Measurements from ENCODE around the gene PPP2R3C. TPM values are rescaled to one million over a fixed set of nuclear protein-coding genes. Genes with fewer than 3 reads are reported as not detected.

PPP2R3C gene
- 10 to 100 TPM; 15.1 to 31.0 (median 24.9) TPM for total RNA-seq

DNA sequence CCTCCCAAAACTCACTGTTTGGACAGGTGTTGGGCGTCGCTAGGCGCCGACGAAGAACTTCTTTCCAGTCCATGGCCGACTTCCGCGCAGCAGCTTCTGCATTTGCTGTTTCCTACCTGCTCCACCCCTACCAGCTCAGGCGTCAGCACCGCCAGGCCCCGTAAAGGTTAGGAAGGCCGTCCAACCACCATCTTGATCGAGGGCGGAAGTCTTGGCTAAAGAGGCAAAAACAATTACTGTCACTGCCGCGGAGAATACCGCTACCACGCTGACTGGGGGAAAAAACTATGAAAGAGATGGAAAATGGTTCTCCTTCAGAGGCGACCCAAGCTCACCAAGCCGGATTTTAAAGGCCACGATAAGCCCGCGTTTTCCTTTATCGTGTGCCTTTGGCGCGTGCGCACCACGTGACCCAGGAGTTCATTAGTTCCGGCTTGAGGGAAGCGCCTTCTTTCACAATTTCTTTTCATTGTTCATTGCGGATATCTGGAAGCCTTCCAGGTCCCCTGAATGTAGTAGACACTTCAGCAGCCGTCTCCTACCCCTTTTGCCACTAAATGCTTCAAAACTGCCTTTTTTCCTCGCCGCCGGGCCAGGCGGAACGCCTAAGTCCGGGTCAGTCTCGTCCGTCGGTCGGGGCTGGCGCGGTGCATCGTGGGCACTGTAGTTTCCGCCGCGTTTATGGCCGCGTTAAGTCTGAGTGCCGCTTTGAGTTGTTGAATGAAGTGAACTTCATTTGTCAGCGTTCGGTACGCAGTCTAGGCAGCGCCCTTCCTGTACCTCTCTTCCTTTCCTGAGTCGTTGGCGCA lies at the start of gene PPP2R3C, which contains the start of gene PRORP:
PPP2R3C (minus strand) TSS at position 104 of the 809 bp plus-strand sequence; CDS start at position 73, 31 bp downstream.
PRORP (plus strand) TSS at position 666 of the 809 bp plus-strand sequence. CDS start 694 bp downstream, outside the sequence.
- intact Hi-C loops (cut with DNase I): loop anchor here (5.0 kb wide), 2 partner anchors 80 to 140 kb away; partner anchors contain the start of gene SRP54
- peak within 1 kb of the TSS; percentile 90 to 97 (median 97) for H3K27ac ChIP-seq
- peaks cover 6 to 24% of the 10 kb centered on the region in 2 donors for H3K4me1 ChIP-seq
- peak; percentile 97 to 98 for DNase-seq
- TF ChIP-seq POLR2A (IDR thresholded peaks at IDR 0.05): peak in 1 of 2 donors; percentile 70
- TF ChIP-seq, protein P1, sequence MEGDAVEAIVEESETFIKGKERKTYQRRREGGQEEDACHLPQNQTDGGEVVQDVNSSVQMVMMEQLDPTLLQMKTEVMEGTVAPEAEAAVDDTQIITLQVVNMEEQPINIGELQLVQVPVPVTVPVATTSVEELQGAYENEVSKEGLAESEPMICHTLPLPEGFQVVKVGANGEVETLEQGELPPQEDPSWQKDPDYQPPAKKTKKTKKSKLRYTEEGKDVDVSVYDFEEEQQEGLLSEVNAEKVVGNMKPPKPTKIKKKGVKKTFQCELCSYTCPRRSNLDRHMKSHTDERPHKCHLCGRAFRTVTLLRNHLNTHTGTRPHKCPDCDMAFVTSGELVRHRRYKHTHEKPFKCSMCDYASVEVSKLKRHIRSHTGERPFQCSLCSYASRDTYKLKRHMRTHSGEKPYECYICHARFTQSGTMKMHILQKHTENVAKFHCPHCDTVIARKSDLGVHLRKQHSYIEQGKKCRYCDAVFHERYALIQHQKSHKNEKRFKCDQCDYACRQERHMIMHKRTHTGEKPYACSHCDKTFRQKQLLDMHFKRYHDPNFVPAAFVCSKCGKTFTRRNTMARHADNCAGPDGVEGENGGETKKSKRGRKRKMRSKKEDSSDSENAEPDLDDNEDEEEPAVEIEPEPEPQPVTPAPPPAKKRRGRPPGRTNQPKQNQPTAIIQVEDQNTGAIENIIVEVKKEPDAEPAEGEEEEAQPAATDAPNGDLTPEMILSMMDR (IDR thresholded peaks at IDR 0.05): no peak
- H3K9me3 ChIP-seq: no peaks in the 10 kb centered on the region
- 0 to 1% methylated on average over 56 to 57 of the region's 57 CpGs for WGBS, 2 donors
- H3K36me3 ChIP-seq: no peaks in the 10 kb centered on the region
- H3K27me3 ChIP-seq: no peaks in the 10 kb centered on the region
- H3K4me3 ChIP-seq (replicated peaks in 1 of 3): peak within 1 kb of the TSS; percentile 9 to 45 (median 44)

DNA sequence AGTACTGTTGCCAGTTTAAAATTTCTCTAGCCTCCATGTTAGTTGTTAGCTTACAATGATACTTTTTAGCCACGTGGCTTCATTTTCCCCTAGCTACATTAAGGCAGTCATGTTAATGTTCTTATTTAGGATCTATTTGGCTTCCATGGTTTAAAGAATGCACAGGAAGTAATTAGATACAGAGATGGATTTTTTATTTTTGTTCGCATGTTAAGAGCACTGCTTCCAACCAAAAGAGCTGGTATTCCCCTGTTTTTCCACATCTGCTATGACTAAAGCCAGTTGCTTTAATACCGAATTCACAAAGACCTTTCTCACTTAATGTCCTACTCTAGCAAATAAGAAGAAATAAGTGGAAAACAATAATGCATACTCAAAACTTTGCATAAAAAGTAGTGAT lies 45.7 kb upstream of the PPP2R3C start:
- H3K36me3 ChIP-seq: no peaks in the 10 kb centered on the region
- 87 to 94% methylated on average over 3 of the region's 3 CpGs for WGBS, 2 donors
- intact Hi-C loops (cut with DNase I): no loop called here
- TF ChIP-seq POLR2A (IDR thresholded peaks at IDR 0.05): no peak
- H3K27ac ChIP-seq: no peak overlapping the region
- H3K4me3 ChIP-seq (replicated peaks in 1 of 3): no peak overlapping the region
- no peaks in the 10 kb centered on the region for H3K9me3 ChIP-seq
- no peak for DNase-seq
- H3K27me3 ChIP-seq: no peaks in the 10 kb centered on the region
- no peaks in the 10 kb centered on the region for H3K4me1 ChIP-seq

DNA sequence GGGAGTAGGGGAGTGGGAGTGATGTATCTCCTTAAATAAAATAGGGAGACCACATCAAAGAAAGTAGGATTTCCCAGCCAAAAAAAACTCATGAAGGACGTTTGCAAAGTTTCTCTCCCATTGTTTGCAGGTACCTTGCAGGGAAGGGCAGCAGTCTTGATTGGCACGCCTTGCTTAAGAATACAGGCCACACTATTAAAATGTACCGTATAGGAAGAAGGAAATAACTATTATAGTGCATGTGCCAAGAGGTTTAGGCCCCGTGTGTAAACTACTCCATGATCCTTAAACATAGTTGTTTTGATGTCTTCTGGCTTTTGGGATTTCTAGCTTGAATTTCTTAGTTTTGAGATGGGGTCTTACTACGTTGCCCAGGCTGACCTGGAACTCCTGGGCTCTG lies 43.1 kb upstream of the PPP2R3C start:
- H3K27ac ChIP-seq: no peak overlapping the region
- peaks cover 0 to 3% of the 10 kb centered on the region in 2 donors for H3K4me1 ChIP-seq
- no peak overlapping the region for H3K4me3 ChIP-seq (replicated peaks in 1 of 3)
- no peaks in the 10 kb centered on the region for H3K36me3 ChIP-seq
- TF ChIP-seq, protein P1 (IDR thresholded peaks at IDR 0.05): no peak
- TF ChIP-seq POLR2A (IDR thresholded peaks at IDR 0.05): no peak
- no peaks in the 10 kb centered on the region for H3K27me3 ChIP-seq
- 80 to 89% methylated on average over 5 of the region's 5 CpGs for WGBS, 2 donors
- H3K9me3 ChIP-seq: no peaks in the 10 kb centered on the region
- no peak for DNase-seq
- intact Hi-C loops (cut with DNase I): no loop called here

DNA sequence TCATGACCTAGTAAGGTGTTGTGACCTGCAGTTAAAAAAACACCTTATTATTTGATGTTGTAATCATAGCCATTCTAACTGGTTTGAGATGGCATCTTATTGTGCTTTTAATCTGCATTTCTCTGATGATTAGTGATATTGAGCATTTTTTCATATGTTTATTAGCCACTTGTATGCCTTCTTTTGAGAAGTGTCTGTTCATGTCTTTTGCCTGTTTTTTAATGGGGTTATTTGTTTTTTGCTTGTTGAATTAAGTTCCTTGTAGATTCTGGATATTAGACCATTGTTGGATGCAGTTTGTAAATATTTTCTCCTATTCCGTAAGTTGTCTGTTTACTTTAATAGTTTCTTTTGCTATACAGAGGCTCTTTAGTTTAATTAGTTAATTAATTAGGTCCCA lies 41.6 kb upstream of the PPP2R3C start:
- H3K9me3 ChIP-seq: no peaks in the 10 kb centered on the region
- TF ChIP-seq, protein P1 (IDR thresholded peaks at IDR 0.05): no peak
- no peak for TF ChIP-seq POLR2A (IDR thresholded peaks at IDR 0.05)
- no peak overlapping the region for H3K27ac ChIP-seq
- H3K36me3 ChIP-seq: no peaks in the 10 kb centered on the region
- no peak overlapping the region for H3K4me3 ChIP-seq (replicated peaks in 1 of 3)
- H3K27me3 ChIP-seq: no peaks in the 10 kb centered on the region
- 95 to 96% methylated on average over 1 of the region's 1 CpG for WGBS, 2 donors
- peaks cover 0 to 7% of the 10 kb centered on the region in 2 donors for H3K4me1 ChIP-seq
- intact Hi-C loops (cut with DNase I): no loop called here
- DNase-seq: no peak

DNA sequence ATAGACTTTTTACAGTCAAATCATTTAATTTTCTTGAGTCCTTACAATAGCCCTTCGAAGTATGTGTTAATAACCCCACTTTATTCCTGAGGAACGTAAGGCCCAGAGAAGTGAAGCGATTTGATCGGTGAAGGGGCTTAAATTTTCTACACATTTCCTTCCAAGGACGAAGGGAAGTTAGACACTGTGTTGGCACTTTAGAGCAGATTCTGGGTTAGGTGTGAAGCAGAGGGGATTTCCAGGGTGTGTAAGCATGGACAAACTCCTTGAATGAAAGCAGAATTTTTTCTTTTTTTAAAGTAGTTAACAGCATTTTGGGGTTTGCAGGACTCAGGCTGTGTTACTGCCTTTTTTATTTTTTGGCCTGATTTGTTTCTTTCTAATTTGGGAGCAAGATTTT lies 39.4 kb upstream of the PPP2R3C start:
- intact Hi-C loops (cut with DNase I): no loop called here
- TF ChIP-seq, protein P1 (IDR thresholded peaks at IDR 0.05): no peak
- TF ChIP-seq POLR2A (IDR thresholded peaks at IDR 0.05): no peak
- Histone ChIP-seq H3K9me3 (no peaks in the 10 kb centered on the region), H3K27me3 (no peaks in the 10 kb centered on the region), H3K4me3 (replicated peaks in 1 of 3) (no peak overlapping the region), H3K36me3 (no peaks in the 10 kb centered on the region), H3K4me1 (peaks cover 0 to 7% of the 10 kb centered on the region in 2 donors), H3K27ac (no peak overlapping the region)
- WGBS, 2 donors: 82 to 84% methylated on average over 5 of the region's 5 CpGs
- no peak for DNase-seq
